Measurements from ENCODE around the gene MTG2. TPM values are rescaled to one million over a fixed set of nuclear protein-coding genes. Genes with fewer than 3 reads are reported as not detected.

Gene MTG2
- total and polyA plus RNA-seq, 2 experiments from 2014 or later, result 11.3 to 11.7 TPM

DNA sequence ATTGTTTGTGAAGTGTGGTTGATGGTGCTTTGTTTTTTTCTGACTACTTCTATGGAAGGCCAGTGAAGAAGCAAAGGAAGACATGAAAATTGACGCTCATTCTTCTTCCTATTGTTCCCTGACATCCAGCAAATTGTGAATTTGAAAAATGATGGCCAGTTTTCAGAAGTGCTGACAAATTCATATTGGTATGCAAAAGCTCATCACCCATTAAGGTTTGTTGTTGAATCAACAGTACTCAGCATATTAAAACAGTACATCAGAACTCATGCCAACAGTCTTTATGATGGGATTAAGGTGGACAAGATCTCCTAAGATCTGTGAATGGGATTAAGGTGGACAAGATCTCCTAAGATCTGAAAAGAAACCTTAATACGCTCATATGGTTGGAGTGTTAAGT is 1.0 kb upstream of the MTG2 start (continued):
- TF ChIP-seq, protein P1, sequence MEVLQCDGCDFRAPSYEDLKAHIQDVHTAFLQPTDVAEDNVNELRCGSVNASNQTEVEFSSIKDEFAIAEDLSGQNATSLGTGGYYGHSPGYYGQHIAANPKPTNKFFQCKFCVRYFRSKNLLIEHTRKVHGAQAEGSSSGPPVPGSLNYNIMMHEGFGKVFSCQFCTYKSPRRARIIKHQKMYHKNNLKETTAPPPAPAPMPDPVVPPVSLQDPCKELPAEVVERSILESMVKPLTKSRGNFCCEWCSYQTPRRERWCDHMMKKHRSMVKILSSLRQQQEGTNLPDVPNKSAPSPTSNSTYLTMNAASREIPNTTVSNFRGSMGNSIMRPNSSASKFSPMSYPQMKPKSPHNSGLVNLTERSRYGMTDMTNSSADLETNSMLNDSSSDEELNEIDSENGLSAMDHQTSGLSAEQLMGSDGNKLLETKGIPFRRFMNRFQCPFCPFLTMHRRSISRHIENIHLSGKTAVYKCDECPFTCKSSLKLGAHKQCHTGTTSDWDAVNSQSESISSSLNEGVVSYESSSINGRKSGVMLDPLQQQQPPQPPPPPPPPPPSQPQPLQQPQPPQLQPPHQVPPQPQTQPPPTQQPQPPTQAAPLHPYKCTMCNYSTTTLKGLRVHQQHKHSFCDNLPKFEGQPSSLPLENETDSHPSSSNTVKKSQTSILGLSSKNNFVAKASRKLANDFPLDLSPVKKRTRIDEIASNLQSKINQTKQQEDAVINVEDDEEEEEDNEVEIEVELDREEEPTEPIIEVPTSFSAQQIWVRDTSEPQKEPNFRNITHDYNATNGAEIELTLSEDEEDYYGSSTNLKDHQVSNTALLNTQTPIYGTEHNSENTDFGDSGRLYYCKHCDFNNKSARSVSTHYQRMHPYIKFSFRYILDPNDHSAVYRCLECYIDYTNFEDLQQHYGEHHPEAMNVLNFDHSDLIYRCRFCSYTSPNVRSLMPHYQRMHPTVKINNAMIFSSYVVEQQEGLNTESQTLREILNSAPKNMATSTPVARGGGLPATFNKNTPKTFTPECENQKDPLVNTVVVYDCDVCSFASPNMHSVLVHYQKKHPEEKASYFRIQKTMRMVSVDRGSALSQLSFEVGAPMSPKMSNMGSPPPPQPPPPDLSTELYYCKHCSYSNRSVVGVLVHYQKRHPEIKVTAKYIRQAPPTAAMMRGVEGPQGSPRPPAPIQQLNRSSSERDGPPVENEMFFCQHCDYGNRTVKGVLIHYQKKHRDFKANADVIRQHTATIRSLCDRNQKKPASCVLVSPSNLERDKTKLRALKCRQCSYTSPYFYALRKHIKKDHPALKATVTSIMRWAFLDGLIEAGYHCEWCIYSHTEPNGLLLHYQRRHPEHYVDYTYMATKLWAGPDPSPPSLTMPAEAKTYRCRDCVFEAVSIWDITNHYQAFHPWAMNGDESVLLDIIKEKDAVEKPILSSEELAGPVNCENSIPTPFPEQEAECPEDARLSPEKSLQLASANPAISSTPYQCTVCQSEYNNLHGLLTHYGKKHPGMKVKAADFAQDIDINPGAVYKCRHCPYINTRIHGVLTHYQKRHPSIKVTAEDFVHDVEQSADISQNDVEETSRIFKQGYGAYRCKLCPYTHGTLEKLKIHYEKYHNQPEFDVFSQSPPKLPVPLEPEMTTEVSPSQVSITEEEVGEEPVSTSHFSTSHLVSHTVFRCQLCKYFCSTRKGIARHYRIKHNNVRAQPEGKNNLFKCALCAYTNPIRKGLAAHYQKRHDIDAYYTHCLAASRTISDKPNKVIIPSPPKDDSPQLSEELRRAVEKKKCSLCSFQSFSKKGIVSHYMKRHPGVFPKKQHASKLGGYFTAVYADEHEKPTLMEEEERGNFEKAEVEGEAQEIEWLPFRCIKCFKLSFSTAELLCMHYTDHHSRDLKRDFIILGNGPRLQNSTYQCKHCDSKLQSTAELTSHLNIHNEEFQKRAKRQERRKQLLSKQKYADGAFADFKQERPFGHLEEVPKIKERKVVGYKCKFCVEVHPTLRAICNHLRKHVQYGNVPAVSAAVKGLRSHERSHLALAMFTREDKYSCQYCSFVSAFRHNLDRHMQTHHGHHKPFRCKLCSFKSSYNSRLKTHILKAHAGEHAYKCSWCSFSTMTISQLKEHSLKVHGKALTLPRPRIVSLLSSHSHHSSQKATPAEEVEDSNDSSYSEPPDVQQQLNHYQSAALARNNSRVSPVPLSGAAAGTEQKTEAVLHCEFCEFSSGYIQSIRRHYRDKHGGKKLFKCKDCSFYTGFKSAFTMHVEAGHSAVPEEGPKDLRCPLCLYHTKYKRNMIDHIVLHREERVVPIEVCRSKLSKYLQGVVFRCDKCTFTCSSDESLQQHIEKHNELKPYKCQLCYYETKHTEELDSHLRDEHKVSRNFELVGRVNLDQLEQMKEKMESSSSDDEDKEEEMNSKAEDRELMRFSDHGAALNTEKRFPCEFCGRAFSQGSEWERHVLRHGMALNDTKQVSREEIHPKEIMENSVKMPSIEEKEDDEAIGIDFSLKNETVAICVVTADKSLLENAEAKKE (CRISPR knock-in tag; IDR thresholded peaks at IDR 0.05), result no peak
- TF ChIP-seq ZNF331 (CRISPR knock-in tag; IDR thresholded peaks at IDR 0.05; ENCODE audit: low read depth), result no peak
- TF ChIP-seq, protein P2, sequence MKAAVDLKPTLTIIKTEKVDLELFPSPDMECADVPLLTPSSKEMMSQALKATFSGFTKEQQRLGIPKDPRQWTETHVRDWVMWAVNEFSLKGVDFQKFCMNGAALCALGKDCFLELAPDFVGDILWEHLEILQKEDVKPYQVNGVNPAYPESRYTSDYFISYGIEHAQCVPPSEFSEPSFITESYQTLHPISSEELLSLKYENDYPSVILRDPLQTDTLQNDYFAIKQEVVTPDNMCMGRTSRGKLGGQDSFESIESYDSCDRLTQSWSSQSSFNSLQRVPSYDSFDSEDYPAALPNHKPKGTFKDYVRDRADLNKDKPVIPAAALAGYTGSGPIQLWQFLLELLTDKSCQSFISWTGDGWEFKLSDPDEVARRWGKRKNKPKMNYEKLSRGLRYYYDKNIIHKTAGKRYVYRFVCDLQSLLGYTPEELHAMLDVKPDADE (IDR thresholded peaks at IDR 0.05), result no peak
- no peak for TF ChIP-seq POLR2AphosphoS5 (IDR thresholded peaks at IDR 0.05; ENCODE audit: low read depth)

DNA sequence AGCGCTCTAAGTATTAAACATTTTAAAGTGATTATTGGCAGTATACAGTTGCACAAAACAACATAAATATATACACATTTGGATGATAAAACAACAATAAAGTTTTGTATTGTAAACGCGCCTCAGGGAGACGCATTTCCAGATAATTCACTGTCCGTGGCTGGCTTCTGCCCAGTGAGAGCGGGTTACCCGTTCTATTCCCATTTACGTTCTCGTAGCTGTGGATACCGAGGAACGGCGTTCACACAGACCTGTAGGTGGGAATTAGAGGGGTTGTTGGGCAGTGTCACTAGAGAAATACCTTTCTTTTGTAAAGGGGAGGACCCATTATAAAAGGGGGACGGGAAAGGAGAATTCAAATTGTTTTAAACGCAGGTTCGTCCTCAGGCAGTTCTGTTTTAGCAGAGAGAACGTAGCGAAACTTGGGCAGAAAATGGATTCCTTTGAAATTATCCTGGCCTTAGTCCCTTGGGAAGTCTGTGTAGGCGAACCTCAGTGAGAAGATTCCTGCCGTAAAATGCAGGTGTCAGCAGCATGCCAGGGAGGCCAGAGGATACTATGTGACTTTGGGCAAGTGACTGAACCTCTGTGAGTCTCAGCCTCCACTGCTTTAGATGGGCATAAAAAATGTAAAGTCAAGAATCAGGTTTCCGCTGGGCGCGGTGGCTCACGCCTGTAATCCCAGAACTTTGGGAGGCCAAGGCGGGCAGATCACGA is 756 bp downstream of the MTG2 start:
- Mint-ChIP-seq H3K4me1 (peaks cover 14% of the 10 kb centered on the region), H3K27ac (peak overlapping the region; percentile 94), H3K9me3 (no peaks in the 10 kb centered on the region), H3K27me3 (ENCODE audit: insufficient read depth, low read depth, poor library complexity) (peaks cover 9% of the 10 kb centered on the region), H3K36me3 (ENCODE audit: low read depth) (peaks cover 4% of the 10 kb centered on the region; the same call in 2 of the 3 replicates), H3K4me3 (peak overlapping the region; percentile 93)
- Histone ChIP-seq H3K36me3 (ENCODE audit: insufficient read depth) (no peaks in the 10 kb centered on the region), H3K4me1 (ENCODE audit: insufficient read depth) (peaks cover 7% of the 10 kb centered on the region; the same call in 1 of the 2 replicates), H2AFZ (peak overlapping the region; percentile 90), H3K27ac (ENCODE audit: low read depth) (peak overlapping the region; percentile 93), H3K4me3 (peak overlapping the region; percentile 100), H3K4me2 (peak overlapping the region; percentile 95), H3K27me3 (ENCODE audit: insufficient read depth) (no peaks in the 10 kb centered on the region), H3K79me2 (replicated peaks; ENCODE audit: insufficient read depth) (peaks cover 45% of the 10 kb centered on the region), H3K9me2 (ENCODE audit: insufficient read depth) (no peaks in the 10 kb centered on the region), H3F3A (replicated peaks; ENCODE audit: low read depth) (peaks cover 7% of the 10 kb centered on the region), H4K20me1 (replicated peaks; ENCODE audit: insufficient read depth) (0 out of 2 replicates have a peak, but pooled peaks cover 14% of the 10 kb centered on the region)
- peak; percentile 8; the same call in 1 of the 3 replicates for ATAC-seq
- peak; percentile 30 for DNase-seq (ENCODE audit: low spot score)
- no peak for TF ChIP-seq STAT1 (IDR thresholded peaks at IDR 0.05; ENCODE audit: unreplicated experiment)
- TF ChIP-seq ZNF331 (CRISPR knock-in tag; IDR thresholded peaks at IDR 0.05; ENCODE audit: low read depth), result no peak
- no peak for TF ChIP-seq EZH2 (IDR thresholded peaks at IDR 0.05; ENCODE audit: low read depth, unreplicated experiment)
- no peak for TF ChIP-seq NANOG (IDR thresholded peaks at IDR 0.05; ENCODE audit: borderline replicate concordance)
- TF ChIP-seq, protein P2 (IDR thresholded peaks at IDR 0.05), result no peak
- TF ChIP-seq POLR2AphosphoS5 (IDR thresholded peaks at IDR 0.05; ENCODE audit: low read depth), result no peak

Measured in GM23338 (cell line).